Kidney epithelial cell (primary cell): ENCODE measurements around the gene EFCAB14. TPM values are rescaled to one million over a fixed set of nuclear protein-coding genes. Genes with fewer than 3 reads are reported as not detected.
"Not testable (repeated sequence)": the region's sequence is repeated elsewhere in the genome, so short reads cannot be mapped to it uniquely, and the experiment has no call there.

ENCODE experiments used
- DNase-seq: peaks from one replicate; pipeline ENCODE4 v3.0.0-alpha.2; 2010; ENCODE audit warnings: low read depth
- H3K27me3 ChIP-seq: 2 replicates; pipeline ENCODE4 v1.6.0; 2011; ENCODE audit warnings: low read length; ENCODE audit not compliant: control insufficient read depth, insufficient read depth
- H3K36me3 ChIP-seq: 2 replicates; pipeline ENCODE4 v1.5.1; 2011; ENCODE audit warnings: low read length; ENCODE audit not compliant: control insufficient read depth, insufficient read depth
- H3K4me3 ChIP-seq: 2 replicates; pipeline ENCODE4 v1.5.1; 2011; ENCODE audit warnings: low read depth, mild to moderate bottlenecking, control low read depth, low read length
- CTCF ChIP-seq: IDR thresholded peaks from 2 replicates; pipeline ENCODE4 v1.5.1; 2011; ENCODE audit warnings: mild to moderate bottlenecking, moderate library complexity, low read length, control low read depth, inconsistent platforms; ENCODE audit not compliant: insufficient read depth, poor library complexity, severe bottlenecking
- total RNA-seq: library from RNA; depleted of rRNA; stranded (reverse); fragments of >200 nt; gene quantifications from 2 replicates; pipeline ENCODE4 v1.2.3, GENCODE V29; 2015

Gene EFCAB14
- total RNA-seq, 1 donor from 2014 or later, result 57.3 TPM

DNA sequence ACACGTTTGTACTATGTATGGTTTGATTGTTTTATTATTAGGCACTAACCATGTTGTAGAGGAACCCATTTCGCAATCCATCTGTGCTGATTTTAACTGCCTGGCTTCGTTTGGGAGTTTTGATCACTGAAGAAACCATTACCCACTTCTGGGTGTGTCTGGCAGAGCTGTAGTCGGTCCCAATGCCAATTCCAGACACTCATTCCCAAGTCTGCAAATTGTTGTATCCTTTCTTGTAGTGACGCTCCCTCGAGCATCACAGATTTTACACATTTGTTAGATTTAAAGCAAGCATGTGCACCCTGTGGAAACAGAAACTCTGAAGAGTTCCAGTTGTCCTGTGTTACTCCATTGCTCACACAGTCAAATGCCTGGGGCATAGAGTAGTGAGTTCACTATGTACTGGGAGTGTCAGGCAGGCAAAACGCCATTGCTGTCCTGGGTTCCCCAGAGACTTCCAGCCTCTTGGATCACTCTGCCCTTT, 31.0 kb upstream of the EFCAB14 start:
- TF ChIP-seq CTCF, result no peak
- H3K36me3 ChIP-seq, result no peaks in the 10 kb centered on the region

DNA sequence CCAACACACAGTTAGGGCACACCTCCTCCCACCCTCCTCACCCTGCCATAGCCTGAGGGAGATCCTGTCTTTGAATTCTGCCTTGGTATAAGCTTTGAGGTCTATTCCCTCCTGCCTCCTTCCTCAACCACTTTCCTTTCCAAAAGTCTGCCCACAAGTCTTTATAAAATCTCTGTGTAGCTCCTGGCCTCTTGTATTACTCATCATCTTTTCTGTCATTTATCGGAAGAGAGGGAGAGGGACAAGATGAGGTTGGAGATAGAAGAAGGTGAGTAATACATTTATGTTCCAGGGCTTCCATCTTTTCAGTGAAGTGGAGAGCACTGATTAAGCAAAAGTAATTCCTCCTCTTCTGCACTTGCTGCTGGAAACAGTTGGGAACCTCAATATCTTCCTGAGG, 30.5 kb upstream of the EFCAB14 start:
- DNase-seq, result no peak
- TF ChIP-seq CTCF, result no peak
- H3K4me3 ChIP-seq, result no peak overlapping the region
- no peaks in the 10 kb centered on the region for H3K36me3 ChIP-seq
- peaks cover 2% of the 10 kb centered on the region for H3K27me3 ChIP-seq

More for the DNA sequence above, 31.0 kb upstream of the EFCAB14 start:
- Histone ChIP-seq H3K27me3 (peaks cover 2% of the 10 kb centered on the region), H3K4me3 (no peak overlapping the region)
- no peak for DNase-seq

DNA sequence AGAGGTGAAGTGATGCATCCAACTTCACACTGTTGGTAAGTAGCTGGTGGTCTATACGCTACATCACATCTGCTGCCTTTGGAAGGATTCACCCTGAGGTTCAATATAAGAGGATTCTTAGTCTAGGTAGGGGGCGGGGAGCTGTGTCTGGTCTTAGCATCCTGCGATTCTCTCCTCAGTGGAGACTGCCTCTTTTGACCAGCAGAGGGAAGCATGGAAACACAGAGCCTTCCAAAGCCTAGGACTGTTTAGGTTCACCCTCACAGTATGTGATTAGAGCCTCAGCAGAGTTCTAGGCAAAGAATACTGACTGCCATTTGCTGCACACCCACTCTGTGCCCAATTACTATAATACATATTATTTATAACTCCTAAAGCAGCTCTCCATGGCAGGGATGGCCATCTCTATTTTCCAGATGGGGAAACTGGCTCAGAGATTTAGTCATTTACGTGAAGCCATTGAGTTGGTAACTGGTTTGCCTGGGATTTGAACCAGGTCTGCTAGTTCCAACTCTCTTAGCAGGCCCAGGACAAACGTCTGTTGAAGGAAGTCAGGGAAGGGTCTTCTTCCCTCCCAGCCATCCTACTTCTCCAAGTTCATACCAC, 28.9 kb upstream of the EFCAB14 start:
- no peak for DNase-seq
- Histone ChIP-seq H3K27me3 (peaks cover 2% of the 10 kb centered on the region), H3K4me3 (no peak overlapping the region), H3K36me3 (no peaks in the 10 kb centered on the region)
- TF ChIP-seq CTCF, result peak; percentile 87

DNA sequence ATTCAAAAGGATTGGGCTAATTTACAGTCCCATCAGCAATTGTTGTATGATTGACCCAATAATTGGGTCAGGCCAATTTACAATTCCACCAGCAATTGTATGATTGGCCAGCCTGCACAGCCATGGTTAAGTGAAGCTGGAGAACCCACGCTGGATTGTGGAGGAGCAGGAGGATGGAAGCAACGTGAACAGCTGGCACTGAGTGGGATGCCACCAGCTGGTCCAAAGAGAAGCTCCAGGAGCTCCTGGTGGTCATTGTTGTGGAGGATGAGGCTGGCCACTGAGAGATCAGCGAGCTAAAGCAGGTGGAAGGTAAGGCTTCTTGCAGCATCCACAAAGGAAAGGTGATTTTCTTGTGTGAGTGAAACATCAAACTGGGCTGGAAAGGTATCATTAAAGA, 23.2 kb upstream of the EFCAB14 start:
- DNase-seq, result no peak
- Histone ChIP-seq H3K4me3 (no peak overlapping the region), H3K36me3 (no peaks in the 10 kb centered on the region), H3K27me3 (peaks cover 4% of the 10 kb centered on the region)
- TF ChIP-seq CTCF, result no peak

DNA sequence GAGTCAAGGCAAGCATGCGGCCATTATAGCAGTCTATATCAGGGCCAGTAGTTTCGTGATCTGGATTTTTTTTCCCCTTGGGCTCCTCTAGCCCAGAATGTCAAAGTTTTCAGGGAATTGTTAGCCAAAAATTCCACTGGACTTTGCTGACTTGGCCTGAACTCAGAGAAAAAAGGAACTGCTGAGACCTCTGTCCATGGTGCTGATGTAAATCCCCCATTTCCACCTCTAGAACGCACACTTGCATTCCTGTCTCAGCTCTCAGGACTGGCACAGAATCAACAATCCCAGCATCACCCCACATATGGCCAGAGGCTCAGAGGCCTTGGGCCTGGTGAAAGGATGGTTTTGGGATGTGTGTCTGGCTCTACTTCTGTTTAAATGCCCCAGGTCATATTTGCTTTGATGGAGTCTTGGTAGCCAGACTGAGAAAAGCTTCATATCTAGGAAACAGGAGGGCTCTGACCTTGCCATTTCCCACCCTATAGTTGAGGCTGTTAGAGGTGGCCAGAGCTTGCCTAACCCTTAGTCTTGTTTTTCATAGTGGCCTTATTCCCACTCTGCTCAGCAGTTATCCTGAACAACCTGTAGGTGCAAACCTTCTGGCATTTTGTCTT, 16.9 kb upstream of the EFCAB14 start:
- Histone ChIP-seq H3K27me3 (no peaks in the 10 kb centered on the region), H3K36me3 (no peaks in the 10 kb centered on the region), H3K4me3 (no peak overlapping the region)
- TF ChIP-seq CTCF, result peak; percentile 56
- DNase-seq, result no peak

DNA sequence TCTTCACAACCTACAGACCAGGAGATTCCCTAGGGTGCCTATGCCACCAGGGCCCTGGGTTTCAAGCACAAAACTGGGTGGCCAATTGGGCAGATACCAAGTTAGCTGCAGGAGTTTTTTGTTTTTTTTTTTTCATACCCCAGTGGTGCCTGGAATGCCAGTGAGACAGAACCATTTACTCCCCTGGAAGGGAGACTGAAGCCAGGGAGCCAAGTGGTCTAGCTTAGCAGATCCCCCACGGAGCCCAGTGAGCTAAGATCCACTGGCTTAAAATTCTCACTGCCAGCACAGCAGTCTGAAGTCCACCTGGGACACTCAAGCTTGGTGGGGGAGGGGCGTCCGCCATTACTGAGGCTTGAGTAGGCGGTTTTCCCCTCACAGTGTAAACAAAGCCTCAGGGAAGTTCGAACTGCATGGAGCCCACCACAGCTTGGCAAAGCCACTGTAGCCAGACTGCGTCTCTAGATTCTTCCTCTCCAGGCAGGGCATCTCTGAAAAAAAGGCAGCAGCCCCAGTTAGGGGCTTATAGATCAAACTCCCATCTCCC, 9.5 kb upstream of the EFCAB14 start:
- H3K4me3 ChIP-seq, DNase-seq, H3K27me3 ChIP-seq, H3K36me3 ChIP-seq: not testable (repeated sequence)
